HEK293 (cell line): ENCODE measurements around the gene CRTAC1.

Experiments
- CTCF ChIA-PET: fragments of 350-600 bp; formaldehyde crosslinking; extraction: SDS; loops from one replicate; lab custom pipeline; 2021; ENCODE audit warnings: antibody characterized with exemption; lab: Yijun Ruan, JAX
- POLR2A ChIA-PET: fragments of 300-600 bp; formaldehyde crosslinking; extraction: SDS; loops from one replicate; lab custom pipeline; 2020; ENCODE audit warnings: antibody characterized with exemption, inconsistent platforms; lab: Yijun Ruan, JAX
- H3K27ac ChIP-seq: fragments of 200-500 bp; sonication (Bioruptor generic); 2 replicates; pipeline ENCODE4 v1.5.1; 2014; ENCODE audit warnings: low read depth, low read length, control low read depth, inconsistent platforms; ENCODE audit errors: extremely low read depth
- H3K36me3 ChIP-seq, 2 experiments: fragments of 200-500 bp in 1 of 2; sonication (Bioruptor generic) in 1 of 2; 1 replicate in 1 of 2; 2 replicates in 1 of 2; pipeline ENCODE4 v1.5.1; 2014 to 2017; ENCODE audit warnings: inconsistent platforms in 2 of 2, low read length in 2 of 2; ENCODE audit not compliant: control insufficient read depth in 2 of 2, insufficient read depth in 1 of 2
- H3K4me1 ChIP-seq: fragments of 200-500 bp; sonication (Bioruptor generic); 2 replicates; pipeline ENCODE4 v1.5.1; 2014; ENCODE audit warnings: mild to moderate bottlenecking, low read length, inconsistent platforms; ENCODE audit not compliant: control insufficient read depth, insufficient read depth
- H3K4me3 ChIP-seq: 2 replicates; pipeline ENCODE4 v1.5.1; 2011; ENCODE audit warnings: low read depth, mild to moderate bottlenecking, control low read depth, low read length, moderate library complexity
- H3K9me3 ChIP-seq: fragments of 200-500 bp; sonication (Bioruptor generic); 2 replicates; pipeline ENCODE4 v1.5.1; 2014; ENCODE audit warnings: low read depth, low read length, inconsistent platforms; ENCODE audit not compliant: control insufficient read depth, insufficient read depth
- ATF2 ChIP-seq: fragments of 450-650 bp; formaldehyde crosslinking; IDR thresholded peaks from 2 replicates; pipeline ENCODE4 v1.5.1; 2016; ENCODE audit warnings: missing biosample characterization, missing genetic modification characterization, low read depth
- FEZF1 ChIP-seq: fragments of 450-650 bp; formaldehyde crosslinking; IDR thresholded peaks from 2 replicates; pipeline ENCODE4 v1.5.1; 2016; ENCODE audit warnings: missing biosample characterization, missing genetic modification characterization
- SALL2 ChIP-seq: fragments of 450-650 bp; formaldehyde crosslinking; IDR thresholded peaks from 2 replicates; pipeline ENCODE4 v1.5.0; 2017; ENCODE audit warnings: missing biosample characterization, mild to moderate bottlenecking, missing genetic modification characterization, borderline replicate concordance
- ZBTB11 ChIP-seq: fragments of 450-650 bp; formaldehyde crosslinking; conservative IDR thresholded peaks from 2 replicates; pipeline ENCODE4 v1.5.1; 2016; ENCODE audit warnings: low read depth, missing biosample characterization, missing genetic modification characterization
- ZBTB20 ChIP-seq: fragments of 450-650 bp; formaldehyde crosslinking; IDR thresholded peaks from 2 replicates; pipeline ENCODE4 v1.5.1; 2016; ENCODE audit warnings: missing biosample characterization, missing genetic modification characterization
- ZNF112 ChIP-seq: fragments of 450-650 bp; formaldehyde crosslinking; IDR thresholded peaks from 2 replicates; pipeline ENCODE4 v1.5.0; 2017; ENCODE audit warnings: missing biosample characterization, missing genetic modification characterization
- ZNF335 ChIP-seq: fragments of 450-650 bp; formaldehyde crosslinking; conservative IDR thresholded peaks from 2 replicates; pipeline ENCODE4 v1.5.1; 2016; ENCODE audit warnings: missing biosample characterization, missing genetic modification characterization
- ZNF341 ChIP-seq: fragments of 450-650 bp; formaldehyde crosslinking; IDR thresholded peaks from 2 replicates; pipeline ENCODE4; 2016; ENCODE audit warnings: low read depth, missing biosample characterization, missing genetic modification characterization
- ZNF366 ChIP-seq: fragments of 450-650 bp; formaldehyde crosslinking; conservative IDR thresholded peaks from 2 replicates; pipeline ENCODE4 v1.5.1; 2016; ENCODE audit warnings: missing biosample characterization, missing genetic modification characterization
- ZNF416 ChIP-seq: fragments of 450-650 bp; formaldehyde crosslinking; IDR thresholded peaks from 2 replicates; pipeline ENCODE4 v1.5.1; 2016; ENCODE audit warnings: missing biosample characterization, missing genetic modification characterization
- ZNF555 ChIP-seq: fragments of 450-650 bp; formaldehyde crosslinking; conservative IDR thresholded peaks from 2 replicates; pipeline ENCODE4 v1.5.1; 2017; ENCODE audit warnings: missing biosample characterization, mild to moderate bottlenecking, missing genetic modification characterization, inconsistent platforms
- ZNF600 ChIP-seq: fragments of 450-650 bp; formaldehyde crosslinking; IDR thresholded peaks from 2 replicates; pipeline ENCODE4 v1.5.1; 2016; ENCODE audit warnings: missing biosample characterization, missing genetic modification characterization
- ZNF76 ChIP-seq: fragments of 450-650 bp; formaldehyde crosslinking; IDR thresholded peaks from 2 replicates; pipeline ENCODE4; 2016; ENCODE audit warnings: low read depth, missing biosample characterization, missing genetic modification characterization, borderline replicate concordance
- TF ChIP-seq, protein P1 (sequence below): fragments of 450-650 bp; formaldehyde crosslinking; IDR thresholded peaks from 2 replicates; pipeline ENCODE4 v1.5.1; 2017; ENCODE audit warnings: missing biosample characterization, missing genetic modification characterization
- TF ChIP-seq, protein P2 (sequence below): fragments of 450-650 bp; formaldehyde crosslinking; conservative IDR thresholded peaks from 2 replicates; pipeline ENCODE4 v1.5.1; 2016; ENCODE audit warnings: low read depth, missing biosample characterization, missing genetic modification characterization
- TF ChIP-seq, protein P3 (sequence below): fragments of 450-650 bp; IDR thresholded peaks from 2 replicates; pipeline ENCODE4 v1.5.1; 2018; ENCODE audit warnings: missing biosample characterization, mild to moderate bottlenecking, missing genetic modification characterization

The CRTAC1 gene

GRCh38 chr10:97849103-97849686 lies 181.2 kb downstream of the CRTAC1 start:
- POLR2A ChIA-PET, result interaction anchor here (0.6 to 0.9 kb wide), 2 partner anchors 13 to 182 kb away, joined by 3 to 4 read pairs; partner anchors contain the start of gene CRTAC1

More at GRCh38 chr10:97849103-97849686, 181.2 kb downstream of the CRTAC1 start:
- CTCF ChIA-PET, result interaction anchor here (0.6 to 1.5 kb wide), 5 partner anchors 12 to 545 kb away, joined by 3 to 5 read pairs (median 3); no protein-coding TSS in a partner anchor
- peak overlapping the region; percentile 44 for H3K4me3 ChIP-seq
- no peaks in the 10 kb centered on the region for H3K9me3 ChIP-seq
- no peak overlapping the region for H3K27ac ChIP-seq
- TF ChIP-seq FEZF1, result no peak
- TF ChIP-seq, protein P1, sequence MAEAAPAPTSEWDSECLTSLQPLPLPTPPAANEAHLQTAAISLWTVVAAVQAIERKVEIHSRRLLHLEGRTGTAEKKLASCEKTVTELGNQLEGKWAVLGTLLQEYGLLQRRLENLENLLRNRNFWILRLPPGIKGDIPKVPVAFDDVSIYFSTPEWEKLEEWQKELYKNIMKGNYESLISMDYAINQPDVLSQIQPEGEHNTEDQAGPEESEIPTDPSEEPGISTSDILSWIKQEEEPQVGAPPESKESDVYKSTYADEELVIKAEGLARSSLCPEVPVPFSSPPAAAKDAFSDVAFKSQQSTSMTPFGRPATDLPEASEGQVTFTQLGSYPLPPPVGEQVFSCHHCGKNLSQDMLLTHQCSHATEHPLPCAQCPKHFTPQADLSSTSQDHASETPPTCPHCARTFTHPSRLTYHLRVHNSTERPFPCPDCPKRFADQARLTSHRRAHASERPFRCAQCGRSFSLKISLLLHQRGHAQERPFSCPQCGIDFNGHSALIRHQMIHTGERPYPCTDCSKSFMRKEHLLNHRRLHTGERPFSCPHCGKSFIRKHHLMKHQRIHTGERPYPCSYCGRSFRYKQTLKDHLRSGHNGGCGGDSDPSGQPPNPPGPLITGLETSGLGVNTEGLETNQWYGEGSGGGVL (tag by site-specific recombination), result peak; percentile 30; the same call in 1 of the 2 replicates
- 0 out of 2 replicates have a peak, but pooled peaks have one; percentile 51 for TF ChIP-seq ZNF341
- no peak for TF ChIP-seq ATF2
- TF ChIP-seq ZNF555, result no peak
- TF ChIP-seq, protein P2, sequence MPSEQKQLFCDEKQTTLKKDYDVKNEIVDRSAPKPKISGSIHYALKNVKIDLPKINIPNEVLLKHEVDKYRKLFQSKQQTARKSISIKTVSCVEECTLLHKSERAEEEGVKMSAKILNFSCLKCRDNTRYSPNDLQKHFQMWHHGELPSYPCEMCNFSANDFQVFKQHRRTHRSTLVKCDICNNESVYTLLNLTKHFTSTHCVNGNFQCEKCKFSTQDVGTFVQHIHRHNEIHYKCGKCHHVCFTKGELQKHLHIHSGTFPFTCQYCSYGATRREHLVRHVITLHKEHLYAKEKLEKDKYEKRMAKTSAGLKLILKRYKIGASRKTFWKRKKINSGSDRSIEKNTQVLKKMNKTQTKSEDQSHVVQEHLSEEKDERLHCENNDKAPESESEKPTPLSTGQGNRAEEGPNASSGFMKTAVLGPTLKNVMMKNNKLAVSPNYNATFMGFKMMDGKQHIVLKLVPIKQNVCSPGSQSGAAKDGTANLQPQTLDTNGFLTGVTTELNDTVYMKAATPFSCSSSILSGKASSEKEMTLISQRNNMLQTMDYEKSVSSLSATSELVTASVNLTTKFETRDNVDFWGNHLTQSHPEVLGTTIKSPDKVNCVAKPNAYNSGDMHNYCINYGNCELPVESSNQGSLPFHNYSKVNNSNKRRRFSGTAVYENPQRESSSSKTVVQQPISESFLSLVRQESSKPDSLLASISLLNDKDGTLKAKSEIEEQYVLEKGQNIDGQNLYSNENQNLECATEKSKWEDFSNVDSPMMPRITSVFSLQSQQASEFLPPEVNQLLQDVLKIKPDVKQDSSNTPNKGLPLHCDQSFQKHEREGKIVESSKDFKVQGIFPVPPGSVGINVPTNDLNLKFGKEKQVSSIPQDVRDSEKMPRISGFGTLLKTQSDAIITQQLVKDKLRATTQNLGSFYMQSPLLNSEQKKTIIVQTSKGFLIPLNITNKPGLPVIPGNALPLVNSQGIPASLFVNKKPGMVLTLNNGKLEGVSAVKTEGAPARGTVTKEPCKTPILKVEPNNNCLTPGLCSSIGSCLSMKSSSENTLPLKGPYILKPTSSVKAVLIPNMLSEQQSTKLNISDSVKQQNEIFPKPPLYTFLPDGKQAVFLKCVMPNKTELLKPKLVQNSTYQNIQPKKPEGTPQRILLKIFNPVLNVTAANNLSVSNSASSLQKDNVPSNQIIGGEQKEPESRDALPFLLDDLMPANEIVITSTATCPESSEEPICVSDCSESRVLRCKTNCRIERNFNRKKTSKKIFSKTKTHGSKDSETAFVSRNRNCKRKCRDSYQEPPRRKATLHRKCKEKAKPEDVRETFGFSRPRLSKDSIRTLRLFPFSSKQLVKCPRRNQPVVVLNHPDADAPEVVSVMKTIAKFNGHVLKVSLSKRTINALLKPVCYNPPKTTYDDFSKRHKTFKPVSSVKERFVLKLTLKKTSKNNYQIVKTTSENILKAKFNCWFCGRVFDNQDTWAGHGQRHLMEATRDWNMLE, result no peak
- no peak for TF ChIP-seq ZNF76
- TF ChIP-seq ZNF600, result peak; percentile 24; the same call in 1 of the 2 replicates
- TF ChIP-seq ZBTB11 (tag by site-specific recombination), result peak; percentile 97
- no peak for TF ChIP-seq ZNF112 (tag by site-specific recombination)
- TF ChIP-seq ZNF366 (tag by site-specific recombination), result peak; percentile 53; the same call in 1 of the 2 replicates
- TF ChIP-seq SALL2 (tag by site-specific recombination), result no peak
- TF ChIP-seq ZNF335, result peak; percentile 62
- no peak for TF ChIP-seq ZNF416 (tag by site-specific recombination)
- TF ChIP-seq ZBTB20 (tag by site-specific recombination), result 0 out of 2 replicates have a peak, but pooled peaks have one; percentile 27
- TF ChIP-seq, protein P3, sequence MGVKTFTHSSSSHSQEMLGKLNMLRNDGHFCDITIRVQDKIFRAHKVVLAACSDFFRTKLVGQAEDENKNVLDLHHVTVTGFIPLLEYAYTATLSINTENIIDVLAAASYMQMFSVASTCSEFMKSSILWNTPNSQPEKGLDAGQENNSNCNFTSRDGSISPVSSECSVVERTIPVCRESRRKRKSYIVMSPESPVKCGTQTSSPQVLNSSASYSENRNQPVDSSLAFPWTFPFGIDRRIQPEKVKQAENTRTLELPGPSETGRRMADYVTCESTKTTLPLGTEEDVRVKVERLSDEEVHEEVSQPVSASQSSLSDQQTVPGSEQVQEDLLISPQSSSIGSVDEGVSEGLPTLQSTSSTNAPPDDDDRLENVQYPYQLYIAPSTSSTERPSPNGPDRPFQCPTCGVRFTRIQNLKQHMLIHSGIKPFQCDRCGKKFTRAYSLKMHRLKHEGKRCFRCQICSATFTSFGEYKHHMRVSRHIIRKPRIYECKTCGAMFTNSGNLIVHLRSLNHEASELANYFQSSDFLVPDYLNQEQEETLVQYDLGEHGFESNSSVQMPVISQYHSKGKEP, result no peak
- H3K4me1 ChIP-seq, result no peaks in the 10 kb centered on the region
- H3K36me3 ChIP-seq, result no peaks in the 10 kb centered on the region
